A549 (cell line): Measurements from ENCODE around the gene DIPK1B.

Experiments
- BHLHE40 ChIP-seq: IDR thresholded peaks from 2 replicates; pipeline ENCODE4 v1.6.1; 2012; ENCODE audit warnings: low read depth, low read length, inconsistent platforms
- CEBPB ChIP-seq, 2 experiments: fragments of >200 bp in 1 of 2; sonication (Bioruptor Twin) in 1 of 2; formaldehyde crosslinking in 1 of 2; IDR thresholded peaks; 2 replicates each; pipeline ENCODE4 v1.6.1; 2012 to 2016
- JUN ChIP-seq, 2 experiments: fragments of >200 bp; sonication (Bioruptor Twin); formaldehyde crosslinking; IDR thresholded peaks; 2 replicates in 1 of 2; 3 replicates in 1 of 2; pipeline ENCODE4 v1.6.1; 2016 to 2017
- JUNB ChIP-seq: fragments of >200 bp; sonication (Bioruptor Twin); formaldehyde crosslinking; IDR thresholded peaks from 2 replicates; pipeline ENCODE4 v1.6.1; 2016
- NR3C1 ChIP-seq: fragments of >200 bp; sonication (Bioruptor Twin); formaldehyde crosslinking; IDR thresholded peaks from 3 replicates; pipeline ENCODE4 v1.6.1; 2017
- PBX3 ChIP-seq: IDR thresholded peaks from 2 replicates; pipeline ENCODE4 v1.6.1; 2012
- PHF8 ChIP-seq: fragments of 200-600 bp; sonication (generic); IDR thresholded peaks from 2 replicates; pipeline ENCODE4 v1.6.1; 2016; ENCODE audit warnings: low read depth, mild to moderate bottlenecking, antibody characterized with exemption, moderate library complexity, borderline replicate concordance
- POLR2A ChIP-seq: IDR thresholded peaks from 2 replicates; pipeline ENCODE4 v1.6.1; 2012; ENCODE audit warnings: mild to moderate bottlenecking, low read length
- RAD21 ChIP-seq, 2 experiments: fragments of >200 bp in 1 of 2; sonication (Bioruptor Twin) in 1 of 2; formaldehyde crosslinking in 1 of 2; IDR thresholded peaks in 1 of 2; conservative IDR thresholded peaks in 1 of 2; 2 replicates in 1 of 2; 3 replicates in 1 of 2; pipeline ENCODE4 v1.6.1; 2012 to 2018; ENCODE audit warnings: inconsistent platforms in 1 of 2
- USF2 ChIP-seq: fragments of 450-650 bp; IDR thresholded peaks from 2 replicates; pipeline ENCODE4 v1.6.1; 2014; ENCODE audit warnings: antibody characterized with exemption
- TF ChIP-seq, protein P1 (sequence below): fragments of >200 bp; sonication (Bioruptor Twin); formaldehyde crosslinking; IDR thresholded peaks from 3 replicates; pipeline ENCODE4 v1.5.1; 2016

- TF ChIP-seq POLR2A: no peak
- TF ChIP-seq, protein P1, sequence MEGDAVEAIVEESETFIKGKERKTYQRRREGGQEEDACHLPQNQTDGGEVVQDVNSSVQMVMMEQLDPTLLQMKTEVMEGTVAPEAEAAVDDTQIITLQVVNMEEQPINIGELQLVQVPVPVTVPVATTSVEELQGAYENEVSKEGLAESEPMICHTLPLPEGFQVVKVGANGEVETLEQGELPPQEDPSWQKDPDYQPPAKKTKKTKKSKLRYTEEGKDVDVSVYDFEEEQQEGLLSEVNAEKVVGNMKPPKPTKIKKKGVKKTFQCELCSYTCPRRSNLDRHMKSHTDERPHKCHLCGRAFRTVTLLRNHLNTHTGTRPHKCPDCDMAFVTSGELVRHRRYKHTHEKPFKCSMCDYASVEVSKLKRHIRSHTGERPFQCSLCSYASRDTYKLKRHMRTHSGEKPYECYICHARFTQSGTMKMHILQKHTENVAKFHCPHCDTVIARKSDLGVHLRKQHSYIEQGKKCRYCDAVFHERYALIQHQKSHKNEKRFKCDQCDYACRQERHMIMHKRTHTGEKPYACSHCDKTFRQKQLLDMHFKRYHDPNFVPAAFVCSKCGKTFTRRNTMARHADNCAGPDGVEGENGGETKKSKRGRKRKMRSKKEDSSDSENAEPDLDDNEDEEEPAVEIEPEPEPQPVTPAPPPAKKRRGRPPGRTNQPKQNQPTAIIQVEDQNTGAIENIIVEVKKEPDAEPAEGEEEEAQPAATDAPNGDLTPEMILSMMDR: no peak
- no peak for TF ChIP-seq JUN (IDR thresholded peaks at IDR 0.05)
- no peak for TF ChIP-seq JUNB
- TF ChIP-seq CEBPB (IDR thresholded peaks at IDR 0.05): no peak
- no peak for TF ChIP-seq PHF8
- TF ChIP-seq USF2: no peak
- no peak for TF ChIP-seq BHLHE40
- no peak for TF ChIP-seq PBX3
- no peak for TF ChIP-seq RAD21 (conservative IDR thresholded peaks at IDR 0.05 in 1 of 2, IDR thresholded peaks at IDR 0.05 in 1 of 2)
- no peak for TF ChIP-seq NR3C1
These were observed 4.4 kb upstream of the DIPK1B start for GRCh38 chr9:136707849-136708517.
